GM12801 (cell line): Measurements from ENCODE around the gene PIEZO2.

Experiments
- CTCF ChIP-seq: IDR thresholded peaks from one replicate; pipeline ENCODE4 v1.5.1; 2011; ENCODE audit warnings: control low read depth; ENCODE audit not compliant: insufficient read length; ENCODE audit errors: extremely low read depth

The PIEZO2 gene

GRCh38 chr18:11031966-11032365, 117.4 kb downstream of the PIEZO2 start:
- no peak for TF ChIP-seq CTCF

DNA sequence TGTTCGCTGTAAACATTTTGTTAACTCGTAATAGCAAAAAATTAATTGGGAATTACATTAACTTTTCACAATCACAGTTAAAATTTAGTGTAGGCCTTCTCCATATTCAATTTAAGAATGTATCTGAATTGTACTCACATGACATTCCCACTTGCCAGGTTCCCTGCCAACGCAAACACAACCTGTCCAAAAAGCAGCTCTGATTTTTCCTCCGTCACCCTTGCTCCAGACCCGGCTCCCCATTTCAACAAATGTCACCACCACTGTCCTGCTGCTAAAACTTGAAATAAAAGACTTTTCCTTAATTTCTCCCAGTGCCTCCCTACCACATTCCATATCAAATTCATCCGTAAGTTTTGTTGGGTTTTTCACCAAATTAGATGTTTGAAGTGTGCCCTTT, 120.3 kb downstream of the PIEZO2 start:
- TF ChIP-seq CTCF: no peak

- no peak for TF ChIP-seq CTCF
Measured at GRCh38 chr18:11027862-11028261, 121.5 kb downstream of the PIEZO2 start.

GRCh38 chr18:11025671-11026070, 123.7 kb downstream of the PIEZO2 start:
- TF ChIP-seq CTCF: no peak

DNA sequence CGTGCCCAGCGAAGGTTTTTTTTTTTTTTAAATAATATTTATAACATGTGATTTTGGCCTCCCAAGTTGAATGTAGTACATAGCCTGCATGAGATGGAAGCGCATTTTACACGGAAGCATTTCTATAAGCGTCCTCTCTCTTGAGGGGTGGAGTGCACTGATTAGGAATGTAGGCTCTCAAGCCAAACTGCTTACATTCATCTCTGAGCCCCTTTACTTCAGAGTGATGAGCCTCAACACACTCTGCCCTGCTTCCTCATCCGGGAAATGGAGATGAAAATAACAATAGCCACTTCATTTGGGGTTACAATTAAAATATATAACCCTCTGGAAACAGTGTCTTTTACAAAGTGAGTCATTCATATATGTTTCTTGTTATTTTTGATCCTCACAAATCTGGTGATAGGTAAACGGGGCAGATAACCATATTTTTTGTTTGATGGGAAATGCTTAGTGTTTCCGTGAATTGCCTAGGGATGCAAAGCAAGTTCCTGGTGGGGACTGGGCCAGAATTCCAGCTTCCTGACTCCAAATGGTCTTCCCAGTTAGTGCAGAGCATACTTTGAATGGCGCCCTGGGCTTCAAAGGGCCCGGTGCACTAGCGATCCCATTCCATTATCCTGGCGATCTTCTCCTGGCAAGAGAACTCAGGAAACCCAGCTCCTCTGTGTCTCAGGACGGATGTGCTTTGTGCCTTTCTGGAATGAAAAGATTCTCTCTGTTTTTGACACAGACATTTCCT, 124.3 kb downstream of the PIEZO2 start:
- no peak for TF ChIP-seq CTCF

GRCh38 chr18:11021477-11021876, 127.9 kb downstream of the PIEZO2 start:
- TF ChIP-seq CTCF: no peak

GRCh38 chr18:11020877-11021414, 128.4 kb downstream of the PIEZO2 start:
- no peak for TF ChIP-seq CTCF
